Measurements from ENCODE around the gene CEP55. TPM values are rescaled to one million over a fixed set of nuclear protein-coding genes. Genes with fewer than 3 reads are reported as not detected.

Gene CEP55
- total and polyA plus RNA-seq, 8 donors = 3.4 to 31.3 (median 13.8) TPM

GRCh38 chr10:93559490-93559889, 63.1 kb downstream of the CEP55 start:
- Histone ChIP-seq H3K9me3 (peaks cover 0 to 2% of the 10 kb centered on the region in 2 donors), H3K27me3 (no peaks in the 10 kb centered on the region), H3K4me3 (no peak overlapping the region), H3K27ac (no peak overlapping the region), H3K4me1 (no peaks in the 10 kb centered on the region), H3K36me3 (no peaks in the 10 kb centered on the region)
- intact Hi-C loops (cut with DNase I) = no loop called here
- TF ChIP-seq CTCF (IDR thresholded peaks at IDR 0.05) = no peak
- DNase-seq (no peak), ATAC-seq (no peak)

- Histone ChIP-seq H3K27me3 (peaks cover under 1 to 7% of the 10 kb centered on the region in 2 donors), H3K9me3 (peaks cover 0 to 2% of the 10 kb centered on the region in 2 donors), H3K27ac (no peak overlapping the region), H3K36me3 (no peaks in the 10 kb centered on the region), H3K4me3 (no peak overlapping the region), H3K4me1 (peaks cover 0 to under 1% of the 10 kb centered on the region in 2 donors)
- no peak for DNase-seq
- ATAC-seq = no peak
- intact Hi-C loops (cut with DNase I) = no loop called here
- TF ChIP-seq CTCF (IDR thresholded peaks at IDR 0.05) = no peak
These were observed 64.1 kb downstream of the CEP55 start for GRCh38 chr10:93560541-93560940.

- Histone ChIP-seq H3K27ac (no peak overlapping the region), H3K27me3 (peaks cover 28 to 55% of the 10 kb centered on the region in 2 donors), H3K36me3 (no peaks in the 10 kb centered on the region), H3K4me1 (peaks cover 0 to 26% of the 10 kb centered on the region in 2 donors), H3K4me3 (no peak overlapping the region), H3K9me3 (no peaks in the 10 kb centered on the region)
- intact Hi-C loops (cut with DNase I) = no loop called here
- peak in 1 of 4 donors; percentile 41 for DNase-seq
- TF ChIP-seq CTCF (IDR thresholded peaks at IDR 0.05) = no peak
- ATAC-seq = peak; percentile 19
These were observed 69.0 kb downstream of the CEP55 start for GRCh38 chr10:93565446-93565845.

- no peak for TF ChIP-seq CTCF (IDR thresholded peaks at IDR 0.05)
- Histone ChIP-seq H3K27me3 (peaks cover 28 to 57% of the 10 kb centered on the region in 2 donors), H3K9me3 (no peaks in the 10 kb centered on the region), H3K27ac (no peak within 1 kb of the TSS), H3K4me1 (peaks cover 0 to 26% of the 10 kb centered on the region in 2 donors), H3K4me3 (peak within 1 kb of the TSS in 1 of 2 donors; percentile 36), H3K36me3 (no peaks in the 10 kb centered on the region)
- peak; percentile 90 for ATAC-seq
- intact Hi-C loops (cut with DNase I) = no loop called here
- peak in 3 of 4 donors; percentile 29 to 83 (median 61) for DNase-seq
These were observed 70.2 kb downstream of the CEP55 start, which contains the start of gene FFAR4 for GRCh38 chr10:93566435-93567276. Gene FFAR4 (plus strand): TSS chr10:93566665. CDS start chr10:93566721, 56 bp downstream.
